MM.1S (cell line): ENCODE results near the gene SPECC1L.

Experiments
- CTCF ChIP-seq: fragments of 300-600 bp; sonication (generic); IDR thresholded peaks from 2 replicates; pipeline ENCODE4 v1.5.1; 2016; ENCODE audit warnings: antibody characterized with exemption, low read length, mixed read lengths
- EZH2 ChIP-seq: fragments of 300-600 bp; sonication (generic); optimal IDR thresholded peaks from 2 replicates; pipeline ENCODE3; 2017; ENCODE audit warnings: low read depth, mild to moderate bottlenecking, antibody characterized with exemption, low read length, mixed read lengths
- EZH2phosphoT487 ChIP-seq: fragments of 300-600 bp; sonication (generic); IDR thresholded peaks from 2 replicates; pipeline ENCODE4 v1.6.1; 2018; ENCODE audit warnings: antibody characterized with exemption, low read length

GRCh38 chr22:24363243-24363642 is 92.6 kb downstream of the SPECC1L start:
- TF ChIP-seq CTCF: no peak
- TF ChIP-seq EZH2phosphoT487: no peak
- no peak for TF ChIP-seq EZH2
